GM12892 (cell line): ENCODE results near the gene P2RY1.
A peak's percentile ranks its signal among the peaks of the same experiment; 100 is the strongest.

ENCODE experiments used
- DNase-seq: peaks from one replicate; pipeline ENCODE4 v3.0.0; 2011; ENCODE audit not compliant: insufficient read length
- FAIRE-seq: peaks from 2 replicates; lab custom pipeline; 2011; peaks lifted over from hg19 to GRCh38; lab: Jason Lieb, UNC
- POLR2A ChIP-seq: IDR thresholded peaks from 2 replicates; pipeline ENCODE4 v1.6.1; 2011; ENCODE audit warnings: low read depth, low read length, control low read depth
- POLR2AphosphoS5 ChIP-seq: IDR thresholded peaks from 2 replicates; pipeline ENCODE4 v1.6.1; 2011; ENCODE audit warnings: low read depth, low read length, control low read depth
- TAF1 ChIP-seq: IDR thresholded peaks from 2 replicates; pipeline ENCODE4 v1.6.1; 2011; ENCODE audit warnings: low read depth, mild to moderate bottlenecking, control low read depth, low read length, borderline replicate concordance

The P2RY1 gene

DNA sequence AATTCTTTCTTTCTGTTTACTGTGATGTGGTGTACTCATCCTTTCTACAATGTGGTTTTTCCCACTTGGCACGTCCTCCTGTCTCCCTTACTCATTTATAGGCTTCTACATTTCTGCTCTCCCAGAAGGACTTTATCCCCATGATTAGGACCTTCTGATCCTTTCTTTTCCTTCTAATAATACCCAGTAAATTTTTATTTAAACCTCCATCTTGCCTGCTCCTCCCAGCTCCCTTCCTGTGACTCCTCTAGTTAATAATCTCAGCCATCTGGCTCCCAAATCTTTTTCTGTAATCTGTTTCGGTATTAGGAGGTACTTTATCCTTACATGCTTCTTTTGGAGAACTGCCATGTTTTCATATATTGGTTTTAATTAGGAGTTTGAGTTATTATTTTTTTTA is 11.2 kb upstream of the P2RY1 start:
- no peak for FAIRE-seq
- DNase-seq = no peak
- TF ChIP-seq POLR2AphosphoS5 (no peak), POLR2A (no peak), TAF1 (no peak)

DNA sequence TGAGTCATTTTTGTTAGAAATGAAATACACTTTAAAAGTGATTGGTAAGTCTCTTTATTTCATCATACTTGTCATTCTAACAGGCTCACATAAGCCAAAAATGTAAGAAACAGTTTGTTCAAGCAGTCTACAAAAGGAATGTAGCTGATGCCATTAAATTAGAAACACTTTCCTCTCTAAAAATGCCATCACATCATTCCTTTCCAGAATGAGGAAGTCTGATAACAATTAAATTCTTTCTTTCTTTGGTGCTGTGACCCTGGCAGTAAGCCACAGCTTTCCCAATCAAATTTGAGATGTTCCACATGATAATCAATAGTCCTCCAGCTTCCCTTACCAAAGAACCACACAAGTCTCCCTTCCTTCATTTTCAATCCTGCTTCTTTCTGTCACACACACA is 9.4 kb upstream of the P2RY1 start:
- TF ChIP-seq POLR2A (no peak), POLR2AphosphoS5 (no peak), TAF1 (no peak)
- FAIRE-seq = no peak

DNA sequence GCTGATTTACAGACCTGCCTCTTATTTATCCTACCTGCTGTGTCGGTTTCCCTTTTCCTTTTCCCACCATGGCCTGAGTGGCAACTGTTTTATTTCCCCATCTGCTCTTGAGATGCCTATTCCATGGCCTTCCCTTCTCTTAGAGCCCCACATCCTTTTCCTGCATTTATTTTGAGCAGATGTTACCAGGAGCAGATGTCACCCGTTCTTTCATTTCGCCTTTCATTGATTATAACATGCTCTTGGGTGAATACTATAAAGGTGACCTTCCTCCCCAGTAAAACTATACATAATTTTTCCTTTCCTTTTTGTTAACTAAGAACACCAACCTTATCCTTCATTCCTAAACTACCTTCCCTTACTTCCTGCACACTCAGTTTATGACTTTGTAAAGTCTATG is 8.5 kb upstream of the P2RY1 start:
- no peak for TF ChIP-seq TAF1
- no peak for TF ChIP-seq POLR2AphosphoS5
- TF ChIP-seq POLR2A = no peak
- no peak for DNase-seq
- no peak for FAIRE-seq

More for the DNA sequence above, 9.4 kb upstream of the P2RY1 start:
- no peak for DNase-seq

GRCh38 chr3:152827313-152827712 is 7.6 kb upstream of the P2RY1 start:
- FAIRE-seq = no peak
- TF ChIP-seq POLR2AphosphoS5 (no peak), TAF1 (no peak), POLR2A (no peak)
- DNase-seq = no peak

GRCh38 chr3:152828075-152828840 is 6.7 kb upstream of the P2RY1 start:
- peak; percentile 58 for FAIRE-seq
- TF ChIP-seq TAF1 (no peak), POLR2AphosphoS5 (no peak), POLR2A (no peak)
- DNase-seq = no peak

- DNase-seq = no peak
- no peak for TF ChIP-seq TAF1
- no peak for TF ChIP-seq POLR2AphosphoS5
- TF ChIP-seq POLR2A = no peak
Observed at GRCh38 chr3:152830245-152830644, 4.7 kb upstream of the P2RY1 start.

GRCh38 chr3:152832046-152832445 is 2.9 kb upstream of the P2RY1 start:
- no peak for DNase-seq
- no peak for TF ChIP-seq POLR2AphosphoS5
- no peak for TF ChIP-seq POLR2A
- no peak for TF ChIP-seq TAF1
- FAIRE-seq = no peak

More at GRCh38 chr3:152830245-152830644, 4.7 kb upstream of the P2RY1 start:
- no peak for FAIRE-seq

DNA sequence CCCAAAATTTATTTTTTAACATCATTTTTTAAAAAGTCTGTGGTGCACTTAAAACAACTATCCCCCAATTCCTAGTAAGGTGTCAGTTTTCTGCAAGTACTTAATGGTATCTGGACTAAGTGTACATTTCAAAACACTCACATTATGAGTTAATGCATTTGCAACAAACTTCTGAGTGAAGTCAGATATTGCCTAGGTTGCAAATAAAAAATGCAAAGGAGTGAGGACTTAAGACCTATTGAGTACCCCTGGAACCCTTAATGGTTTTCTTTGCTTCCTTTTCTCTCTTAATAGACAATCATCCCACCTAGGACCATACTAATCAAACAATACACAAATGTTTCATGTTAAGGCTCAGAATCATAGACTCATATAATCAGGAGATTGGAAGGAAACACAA is 1.8 kb upstream of the P2RY1 start:
- no peak for FAIRE-seq
- no peak for DNase-seq
- no peak for TF ChIP-seq TAF1
- no peak for TF ChIP-seq POLR2A
- no peak for TF ChIP-seq POLR2AphosphoS5

DNA sequence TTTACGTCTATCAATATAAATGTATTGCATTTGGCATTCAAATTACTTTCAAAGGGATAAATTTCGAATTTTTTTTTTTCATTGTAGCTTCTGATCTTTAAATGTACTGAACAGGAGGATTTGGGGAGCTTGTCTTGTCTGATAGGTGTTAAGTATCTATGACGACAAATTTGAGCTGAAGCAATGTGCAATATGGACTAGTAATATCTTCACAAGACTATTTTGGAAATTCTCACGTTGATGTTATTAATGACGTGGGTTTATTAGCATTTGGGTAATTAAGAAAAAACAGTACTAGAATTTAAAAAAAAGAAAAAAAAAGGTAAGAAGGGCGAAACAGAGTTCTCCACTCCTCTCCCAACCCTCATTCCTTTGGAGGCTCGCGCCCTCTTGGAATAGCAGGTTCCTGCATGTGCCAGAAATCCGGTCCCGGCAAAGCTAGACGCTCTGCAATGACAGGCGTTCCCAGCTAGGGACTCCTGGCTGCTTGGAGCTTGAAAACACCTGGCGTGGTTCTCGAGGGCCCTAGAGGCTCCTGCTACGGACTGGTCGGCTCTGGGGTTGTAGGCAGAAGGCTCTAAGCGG is 648 bp upstream of the P2RY1 start:
- no peak for FAIRE-seq
- TF ChIP-seq POLR2A (no peak), TAF1 (no peak), POLR2AphosphoS5 (no peak)
- no peak for DNase-seq

DNA sequence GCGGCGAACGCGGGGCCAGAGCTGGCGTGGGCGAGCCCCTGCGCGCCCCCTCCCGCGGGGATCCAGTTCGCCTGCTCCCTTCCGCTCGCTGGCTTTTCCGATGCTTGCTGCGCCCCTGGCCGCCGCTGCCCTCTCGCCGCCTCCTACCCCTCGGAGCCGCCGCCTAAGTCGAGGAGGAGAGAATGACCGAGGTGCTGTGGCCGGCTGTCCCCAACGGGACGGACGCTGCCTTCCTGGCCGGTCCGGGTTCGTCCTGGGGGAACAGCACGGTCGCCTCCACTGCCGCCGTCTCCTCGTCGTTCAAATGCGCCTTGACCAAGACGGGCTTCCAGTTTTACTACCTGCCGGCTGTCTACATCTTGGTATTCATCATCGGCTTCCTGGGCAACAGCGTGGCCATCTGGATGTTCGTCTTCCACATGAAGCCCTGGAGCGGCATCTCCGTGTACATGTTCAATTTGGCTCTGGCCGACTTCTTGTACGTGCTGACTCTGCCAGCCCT is 721 bp downstream of the P2RY1 start:
- DNase-seq = peak; percentile 8
- no peak for FAIRE-seq
- TF ChIP-seq TAF1 (no peak), POLR2A (no peak), POLR2AphosphoS5 (no peak)

GRCh38 chr3:152836269-152836668 is 1.3 kb downstream of the P2RY1 start:
- TF ChIP-seq POLR2A (no peak), POLR2AphosphoS5 (no peak), TAF1 (no peak)
- no peak for FAIRE-seq
- no peak for DNase-seq

DNA sequence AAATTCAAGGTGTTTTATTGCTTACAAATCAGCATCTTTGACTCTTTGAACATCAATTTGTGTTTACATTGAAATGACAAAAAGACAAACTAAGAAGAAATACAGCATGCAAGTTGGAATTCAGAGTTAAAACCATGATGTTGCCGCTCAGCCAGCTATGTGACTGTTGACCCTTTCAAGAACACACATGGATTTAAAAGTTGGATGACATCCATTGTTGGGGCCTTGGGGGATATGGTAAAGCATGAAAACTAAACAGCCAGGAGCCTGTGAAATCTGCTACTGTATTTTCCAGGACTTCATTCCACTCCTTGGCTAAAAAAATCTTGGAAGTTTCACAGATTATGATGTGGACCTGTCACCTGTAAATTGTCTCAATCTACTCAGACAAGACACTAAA is 4.6 kb downstream of the P2RY1 start:
- TF ChIP-seq TAF1 (no peak), POLR2A (no peak), POLR2AphosphoS5 (no peak)
- FAIRE-seq (no peak), DNase-seq (no peak)
